Activated B cell treated with CpG ODN at 0.5 μM for 24 hours (primary cell): ENCODE data around the gene SUPV3L1. TPM values are rescaled to one million over a fixed set of nuclear protein-coding genes. Genes with fewer than 3 reads are reported as not detected.

Experiments
- ATAC-seq: fragments of 200-7000 bp; cut with Tn5 transposase; one replicate; pipeline ENCODE4 v1.10.0; 2021; ENCODE audit warnings: low read depth, mild to moderate bottlenecking, moderate library complexity
- CTCF ChIA-PET: fragments of 350-600 bp; sonication (Branson Sonifier 250); formaldehyde crosslinking; loops from one replicate; lab custom pipeline; 2021; ENCODE audit warnings: antibody characterized with exemption; lab: Charles Lee
- POLR2A ChIA-PET: fragments of 350-600 bp; sonication (Branson Sonifier 250); formaldehyde crosslinking; loops from one replicate; lab custom pipeline; 2021; ENCODE audit warnings: antibody characterized with exemption; lab: Charles Lee
- DNase-seq: peaks from one replicate; pipeline ENCODE4 v3.0.0; 2022
- H3K27ac Mint-ChIP-seq: one replicate; pipeline ENCODE4 v1.8.0; 2020; ENCODE audit warnings: mixed read lengths
- H3K27me3 Mint-ChIP-seq: one replicate; pipeline ENCODE4 v1.8.0; 2021; ENCODE audit warnings: mixed read lengths
- H3K36me3 Mint-ChIP-seq: one replicate; pipeline ENCODE4 v1.8.0; 2021; ENCODE audit warnings: low read depth, mixed read lengths
- H3K4me1 Mint-ChIP-seq: one replicate; pipeline ENCODE4 v1.8.0; 2021; ENCODE audit warnings: mixed read lengths
- H3K4me3 Mint-ChIP-seq: one replicate; pipeline ENCODE4 v1.8.0; 2020; ENCODE audit warnings: mild to moderate bottlenecking, mixed read lengths
- H3K9me3 Mint-ChIP-seq: one replicate; pipeline ENCODE4 v1.8.0; 2020; ENCODE audit warnings: mixed read lengths
- CTCF ChIP-seq: fragments of 200-600 bp; IDR thresholded peaks from one replicate; pipeline ENCODE4 v1.8.0; 2022; ENCODE audit warnings: antibody characterized with exemption, mild to moderate bottlenecking
- intact Hi-C: fragments of 100-400 bp; cut with micrococcal nuclease; formaldehyde crosslinking; loops from one replicate; pipeline ENCODE4 v1.15.1; 2024
- total RNA-seq: library from RNA; stranded (reverse); gene quantifications from 2 replicates; pipeline ENCODE4 v1.2.3, GENCODE V29; 2022

The SUPV3L1 gene
- total RNA-seq, 1 donor from 2014 or later = 49.1 TPM

- Mint-ChIP-seq H3K4me3 (no peak overlapping the region), H3K27ac (no peak overlapping the region), H3K27me3 (no peaks in the 10 kb centered on the region), H3K36me3 (peaks cover 34% of the 10 kb centered on the region), H3K9me3 (no peaks in the 10 kb centered on the region), H3K4me1 (peaks cover 13% of the 10 kb centered on the region)
- TF ChIP-seq CTCF = no peak
- intact Hi-C loops = no loop called here
- ChIA-PET CTCF (no interaction called here), POLR2A (no interaction called here)
- ATAC-seq (no peak), DNase-seq (no peak)
These were observed 37.1 kb upstream of the SUPV3L1 start for GRCh38 chr10:69142983-69143382.

DNA sequence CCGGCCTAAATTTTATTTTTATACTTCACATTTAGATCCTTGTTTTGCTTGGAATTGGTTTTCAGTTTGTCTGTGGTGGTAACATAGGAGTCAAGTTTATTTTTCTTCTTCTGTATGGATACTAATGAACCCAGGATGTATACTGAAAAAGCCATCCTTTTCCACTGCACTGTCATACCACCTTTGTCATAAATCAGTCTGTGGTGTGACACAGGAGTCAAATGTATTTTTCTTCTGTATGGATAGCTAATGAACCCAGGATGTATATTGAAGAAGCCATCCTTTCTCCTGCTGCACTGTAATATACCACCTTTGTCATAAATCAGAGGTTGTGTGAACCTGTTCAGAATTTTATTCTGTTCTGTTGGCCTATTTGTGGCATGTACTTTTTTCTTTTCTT lies 34.7 kb upstream of the SUPV3L1 start:
- POLR2A ChIA-PET = no interaction called here
- Mint-ChIP-seq H3K27ac (no peak overlapping the region), H3K27me3 (no peaks in the 10 kb centered on the region), H3K4me3 (no peak overlapping the region), H3K9me3 (no peaks in the 10 kb centered on the region), H3K4me1 (peaks cover 13% of the 10 kb centered on the region), H3K36me3 (peaks cover 32% of the 10 kb centered on the region)
- CTCF ChIA-PET = no interaction called here
- no peak for ATAC-seq
- no peak for DNase-seq
- intact Hi-C loops = no loop called here
- TF ChIP-seq CTCF = no peak

GRCh38 chr10:69145864-69146263 lies 34.2 kb upstream of the SUPV3L1 start:
- intact Hi-C loops = no loop called here
- Mint-ChIP-seq H3K27me3 (no peaks in the 10 kb centered on the region), H3K36me3 (peaks cover 31% of the 10 kb centered on the region), H3K27ac (no peak overlapping the region), H3K9me3 (no peaks in the 10 kb centered on the region), H3K4me1 (peaks cover 13% of the 10 kb centered on the region), H3K4me3 (no peak overlapping the region)
- DNase-seq = no peak
- CTCF ChIA-PET = no interaction called here
- POLR2A ChIA-PET = no interaction called here
- no peak for ATAC-seq
- TF ChIP-seq CTCF = no peak

- ChIA-PET CTCF (no interaction called here), POLR2A (no interaction called here)
- Mint-ChIP-seq H3K27me3 (no peaks in the 10 kb centered on the region), H3K4me3 (no peak overlapping the region), H3K9me3 (no peaks in the 10 kb centered on the region), H3K4me1 (peaks cover 13% of the 10 kb centered on the region), H3K27ac (no peak overlapping the region), H3K36me3 (peaks cover 25% of the 10 kb centered on the region)
- no peak for DNase-seq
- ATAC-seq = no peak
- TF ChIP-seq CTCF = no peak
- intact Hi-C loops = no loop called here
These were observed 33.3 kb upstream of the SUPV3L1 start for GRCh38 chr10:69146759-69147158.

- TF ChIP-seq CTCF = no peak
- ATAC-seq = no peak
- intact Hi-C loops = no loop called here
- H3K27ac Mint-ChIP-seq = no peak overlapping the region
- no peaks in the 10 kb centered on the region for H3K9me3 Mint-ChIP-seq
- H3K4me1 Mint-ChIP-seq = peaks cover 5% of the 10 kb centered on the region
- ChIA-PET POLR2A (interaction anchor here (0.7 kb wide), 1 partner anchor 24 kb away, joined by 6 read pairs; no protein-coding TSS in a partner anchor), CTCF (no interaction called here)
- H3K36me3 Mint-ChIP-seq = peaks cover 13% of the 10 kb centered on the region
- DNase-seq = no peak
- no peak overlapping the region for H3K4me3 Mint-ChIP-seq
- no peaks in the 10 kb centered on the region for H3K27me3 Mint-ChIP-seq
These were observed 28.1 kb upstream of the SUPV3L1 start for GRCh38 chr10:69151984-69152383.
